ENCODE results near the gene TCF15.

The TCF15 gene

GRCh38 chr20:608970-609369 is 1.1 kb downstream of the TCF15 start:
- Histone ChIP-seq H3K27ac (ENCODE audit: low read depth, low read length) (no peak overlapping the region), H3K9me3 (ENCODE audit: control insufficient read depth, insufficient read depth, low read length) (no peaks in the 10 kb centered on the region), H3K4me1 (ENCODE audit: control insufficient read depth, insufficient read depth, low read length) (peaks cover 15% of the 10 kb centered on the region), H3K27me3 (ENCODE audit: control insufficient read depth, insufficient read depth, low read length) (peaks cover 34% of the 10 kb centered on the region), H3K36me3 (ENCODE audit: control insufficient read depth, insufficient read depth, low read length) (no peaks in the 10 kb centered on the region), H3K4me3 (ENCODE audit: low read depth, low read length) (peak overlapping the region; percentile 54), H3K9ac (ENCODE audit: low read depth, low read length) (no peak overlapping the region)

GRCh38 chr20:607476-607875 is 2.6 kb downstream of the TCF15 start:
- Histone ChIP-seq H3K27ac (ENCODE audit: low read depth, low read length) (no peak overlapping the region), H3K4me3 (ENCODE audit: low read depth, low read length) (no peak overlapping the region), H3K4me1 (ENCODE audit: control insufficient read depth, insufficient read depth, low read length) (peaks cover 15% of the 10 kb centered on the region), H3K36me3 (ENCODE audit: control insufficient read depth, insufficient read depth, low read length) (no peaks in the 10 kb centered on the region), H3K9me3 (ENCODE audit: control insufficient read depth, insufficient read depth, low read length) (no peaks in the 10 kb centered on the region), H3K9ac (ENCODE audit: low read depth, low read length) (no peak overlapping the region), H3K27me3 (ENCODE audit: control insufficient read depth, insufficient read depth, low read length) (peaks cover 34% of the 10 kb centered on the region)

- Histone ChIP-seq H3K36me3 (ENCODE audit: control insufficient read depth, insufficient read depth, low read length) (no peaks in the 10 kb centered on the region), H3K27me3 (ENCODE audit: control insufficient read depth, insufficient read depth, low read length) (peaks cover 18% of the 10 kb centered on the region), H3K4me1 (ENCODE audit: control insufficient read depth, insufficient read depth, low read length) (peaks cover 3% of the 10 kb centered on the region; the same call in 1 of the 2 replicates), H3K9me3 (ENCODE audit: control insufficient read depth, insufficient read depth, low read length) (no peaks in the 10 kb centered on the region), H3K9ac (ENCODE audit: low read depth, low read length) (no peak overlapping the region), H3K27ac (ENCODE audit: low read depth, low read length) (no peak overlapping the region), H3K4me3 (ENCODE audit: low read depth, low read length) (no peak overlapping the region)
These were observed 4.9 kb downstream of the TCF15 start for GRCh38 chr20:605237-605636.

DNA sequence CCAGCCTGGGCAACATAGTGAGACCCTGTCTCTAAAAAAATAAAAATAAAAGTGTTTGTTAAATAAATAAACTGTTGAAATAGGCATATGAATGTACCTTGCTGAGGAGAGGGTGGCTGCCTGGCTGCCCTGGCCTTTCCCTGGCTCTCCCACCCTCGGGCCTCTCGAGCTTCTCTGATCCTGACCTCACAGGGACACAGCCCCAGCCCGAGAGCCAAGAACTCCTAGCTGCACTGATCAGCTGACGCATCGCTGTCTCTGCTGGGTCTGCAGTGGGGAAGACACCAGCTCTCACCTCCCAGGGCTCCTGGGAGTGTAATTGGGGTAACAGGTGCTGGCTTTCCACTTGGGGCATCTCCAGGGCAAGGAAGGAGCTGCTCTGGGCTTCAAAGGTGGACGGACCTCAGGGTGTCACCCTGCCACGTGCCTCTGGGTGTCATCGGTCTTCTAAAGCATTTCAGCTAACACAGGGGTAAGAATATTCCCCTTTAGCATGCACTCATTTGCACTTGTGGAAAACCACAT is 6.9 kb downstream of the TCF15 start:
- Histone ChIP-seq H3K9ac (ENCODE audit: low read depth, low read length) (no peak overlapping the region), H3K36me3 (ENCODE audit: control insufficient read depth, insufficient read depth, low read length) (no peaks in the 10 kb centered on the region), H3K27me3 (ENCODE audit: control insufficient read depth, insufficient read depth, low read length) (peaks cover 2% of the 10 kb centered on the region; the same call in 1 of the 2 replicates)

GRCh38 chr20:602111-602970 is 7.8 kb downstream of the TCF15 start:
- Histone ChIP-seq H3K27ac (ENCODE audit: low read depth, low read length) (no peak overlapping the region), H3K9ac (ENCODE audit: low read depth, low read length) (no peak overlapping the region), H3K36me3 (ENCODE audit: control insufficient read depth, insufficient read depth, low read length) (no peaks in the 10 kb centered on the region), H3K4me1 (ENCODE audit: control insufficient read depth, insufficient read depth, low read length) (no peaks in the 10 kb centered on the region), H3K9me3 (ENCODE audit: control insufficient read depth, insufficient read depth, low read length) (no peaks in the 10 kb centered on the region), H3K27me3 (ENCODE audit: control insufficient read depth, insufficient read depth, low read length) (no peaks in the 10 kb centered on the region), H3K4me3 (ENCODE audit: low read depth, low read length) (no peak overlapping the region)

More for the DNA sequence above, 6.9 kb downstream of the TCF15 start:
- Histone ChIP-seq H3K4me3 (ENCODE audit: low read depth, low read length) (no peak overlapping the region), H3K27ac (ENCODE audit: low read depth, low read length) (no peak overlapping the region), H3K4me1 (ENCODE audit: control insufficient read depth, insufficient read depth, low read length) (no peaks in the 10 kb centered on the region), H3K9me3 (ENCODE audit: control insufficient read depth, insufficient read depth, low read length) (no peaks in the 10 kb centered on the region)

DNA sequence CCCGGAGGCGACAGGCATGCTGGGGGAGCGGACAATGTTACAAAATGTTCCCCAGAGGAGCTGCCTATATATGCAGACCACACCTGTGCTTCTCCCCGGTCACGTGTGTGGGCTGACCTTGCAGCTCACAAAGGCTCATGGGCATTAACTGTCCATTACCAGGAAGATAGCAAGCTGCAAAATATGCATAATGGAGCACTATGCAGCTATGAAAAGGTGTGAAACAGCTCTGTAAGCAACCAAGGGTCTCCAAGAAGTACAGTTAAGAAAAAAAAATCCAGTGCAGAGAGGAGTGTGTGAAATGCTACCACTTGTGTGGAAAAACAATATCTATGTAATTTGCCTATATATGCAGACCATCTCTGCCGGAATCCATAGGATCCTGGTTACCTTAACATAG is 9.4 kb downstream of the TCF15 start:
- Histone ChIP-seq H3K27me3 (ENCODE audit: control insufficient read depth, insufficient read depth, low read length) (no peaks in the 10 kb centered on the region), H3K9me3 (ENCODE audit: control insufficient read depth, insufficient read depth, low read length) (no peaks in the 10 kb centered on the region), H3K9ac (ENCODE audit: low read depth, low read length) (no peak overlapping the region), H3K4me1 (ENCODE audit: control insufficient read depth, insufficient read depth, low read length) (no peaks in the 10 kb centered on the region), H3K36me3 (ENCODE audit: control insufficient read depth, insufficient read depth, low read length) (no peaks in the 10 kb centered on the region), H3K27ac (ENCODE audit: low read depth, low read length) (no peak overlapping the region), H3K4me3 (ENCODE audit: low read depth, low read length) (no peak overlapping the region)

- Histone ChIP-seq H3K27me3 (ENCODE audit: control insufficient read depth, insufficient read depth, low read length) (no peaks in the 10 kb centered on the region), H3K27ac (ENCODE audit: low read depth, low read length) (no peak overlapping the region), H3K9me3 (ENCODE audit: control insufficient read depth, insufficient read depth, low read length) (no peaks in the 10 kb centered on the region), H3K4me3 (ENCODE audit: low read depth, low read length) (no peak overlapping the region), H3K36me3 (ENCODE audit: control insufficient read depth, insufficient read depth, low read length) (no peaks in the 10 kb centered on the region), H3K4me1 (ENCODE audit: control insufficient read depth, insufficient read depth, low read length) (no peaks in the 10 kb centered on the region), H3K9ac (ENCODE audit: low read depth, low read length) (no peak overlapping the region)
These were observed 10.0 kb downstream of the TCF15 start for GRCh38 chr20:600141-600540.

- H3K27ac ChIP-seq (ENCODE audit: low read depth, low read length) = no peak overlapping the region
- H3K27me3 ChIP-seq (ENCODE audit: control insufficient read depth, insufficient read depth, low read length) = no peaks in the 10 kb centered on the region
- no peaks in the 10 kb centered on the region for H3K4me1 ChIP-seq (ENCODE audit: control insufficient read depth, insufficient read depth, low read length)
- no peak overlapping the region for H3K9ac ChIP-seq (ENCODE audit: low read depth, low read length)
- H3K4me3 ChIP-seq (ENCODE audit: low read depth, low read length) = no peak overlapping the region
- no peaks in the 10 kb centered on the region for H3K36me3 ChIP-seq (ENCODE audit: control insufficient read depth, insufficient read depth, low read length)
- no peaks in the 10 kb centered on the region for H3K9me3 ChIP-seq (ENCODE audit: control insufficient read depth, insufficient read depth, low read length)
These were observed 11.8 kb downstream of the TCF15 start for GRCh38 chr20:598133-598850.

GRCh38 chr20:597560-597959 is 12.5 kb downstream of the TCF15 start:
- Histone ChIP-seq H3K27me3 (ENCODE audit: control insufficient read depth, insufficient read depth, low read length) (no peaks in the 10 kb centered on the region), H3K4me3 (ENCODE audit: low read depth, low read length) (no peak overlapping the region), H3K4me1 (ENCODE audit: control insufficient read depth, insufficient read depth, low read length) (no peaks in the 10 kb centered on the region), H3K27ac (ENCODE audit: low read depth, low read length) (no peak overlapping the region), H3K9me3 (ENCODE audit: control insufficient read depth, insufficient read depth, low read length) (no peaks in the 10 kb centered on the region), H3K36me3 (ENCODE audit: control insufficient read depth, insufficient read depth, low read length) (no peaks in the 10 kb centered on the region), H3K9ac (ENCODE audit: low read depth, low read length) (no peak overlapping the region)

DNA sequence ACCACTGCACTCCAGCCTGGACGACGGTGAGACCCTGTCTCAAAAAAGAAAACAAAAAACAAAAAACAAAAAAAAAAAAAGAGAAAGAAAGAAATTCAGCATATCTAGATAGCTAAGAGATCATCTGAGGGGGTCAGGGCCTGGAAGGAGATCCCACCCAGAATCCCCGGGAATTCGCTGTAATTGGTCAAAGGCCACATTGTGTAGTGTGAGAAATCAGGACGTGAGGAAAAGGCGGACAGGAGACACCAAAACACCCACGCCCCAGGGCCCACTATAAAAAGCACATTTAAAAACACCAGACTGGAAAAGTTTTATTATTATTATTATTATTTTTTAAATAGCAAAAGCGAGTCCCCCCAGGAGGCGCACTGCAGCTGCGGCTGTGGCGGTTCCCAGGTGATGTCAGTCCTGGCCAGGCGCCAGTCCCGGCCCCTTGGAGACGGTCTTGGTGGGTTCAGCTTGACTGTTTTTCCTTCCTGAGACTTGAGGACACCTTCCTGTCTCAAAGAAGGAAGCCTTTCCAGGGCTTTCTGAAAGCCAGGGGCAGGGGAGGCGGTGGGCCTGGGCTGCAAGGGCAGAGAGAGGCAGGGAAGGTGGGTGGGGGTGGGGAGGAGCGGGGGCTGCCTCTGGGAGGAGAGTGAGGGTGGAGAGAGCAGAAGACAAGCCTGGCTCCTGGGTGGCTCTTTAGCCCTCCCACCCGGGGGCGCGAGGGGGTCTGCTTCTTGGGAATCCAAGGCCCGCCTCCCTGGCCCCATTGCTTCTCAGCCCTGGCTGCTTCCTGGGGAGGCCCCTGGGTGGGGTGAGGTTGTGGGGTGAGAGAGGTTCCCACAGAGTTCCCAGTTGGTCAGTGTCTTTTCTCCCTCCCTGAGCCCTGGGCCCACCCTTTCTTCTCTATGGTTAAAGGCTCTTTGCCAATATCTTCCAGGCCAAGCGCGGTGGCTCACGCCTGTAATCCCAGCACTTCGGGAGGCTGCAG is 14.5 kb downstream of the TCF15 start:
- Histone ChIP-seq H3K27ac (ENCODE audit: low read depth, low read length) (no peak overlapping the region), H3K9me3 (ENCODE audit: control insufficient read depth, insufficient read depth, low read length) (no peaks in the 10 kb centered on the region), H3K36me3 (ENCODE audit: control insufficient read depth, insufficient read depth, low read length) (no peaks in the 10 kb centered on the region), H3K9ac (ENCODE audit: low read depth, low read length) (no peak overlapping the region), H3K4me1 (ENCODE audit: control insufficient read depth, insufficient read depth, low read length) (no peaks in the 10 kb centered on the region), H3K27me3 (ENCODE audit: control insufficient read depth, insufficient read depth, low read length) (no peaks in the 10 kb centered on the region), H3K4me3 (ENCODE audit: low read depth, low read length) (no peak overlapping the region)
